GM19372 (cell line): ENCODE results near the gene FAM161B.
"Not testable (repeated sequence)": the region's sequence is repeated elsewhere in the genome, so short reads cannot be mapped to it uniquely, and the experiment has no call there.

Experiments used
- ATAC-seq: cut with Tn5 transposase; IDR thresholded peaks from one replicate; pipeline ENCODE4 v1.9.1; 2021; ENCODE audit warnings: mild to moderate bottlenecking, low read depth, moderate library complexity; ENCODE audit not compliant: unreplicated experiment

The FAM161B gene

GRCh38 chr14:73944432-73945158, 5.3 kb downstream of the FAM161B start:
- ATAC-seq: no peak

- ATAC-seq: no peak
These were observed 6.8 kb downstream of the FAM161B start for GRCh38 chr14:73943083-73943482.

GRCh38 chr14:73942180-73942579, 7.7 kb downstream of the FAM161B start:
- no peak for ATAC-seq

GRCh38 chr14:73937012-73937411, 12.9 kb downstream of the FAM161B start:
- ATAC-seq: no peak

- no peak for ATAC-seq
These were observed 13.3 kb downstream of the FAM161B start for GRCh38 chr14:73936548-73936947.

GRCh38 chr14:73935666-73936065, 14.2 kb downstream of the FAM161B start:
- ATAC-seq: no peak

- ATAC-seq: no peak
These were observed 25.6 kb downstream of the FAM161B start for GRCh38 chr14:73924337-73924736.

GRCh38 chr14:73919457-73919856, 30.4 kb downstream of the FAM161B start:
- ATAC-seq: not testable (repeated sequence)

GRCh38 chr14:73916324-73916723, 33.6 kb downstream of the FAM161B start:
- ATAC-seq: no peak

GRCh38 chr14:73913256-73913655, 36.6 kb downstream of the FAM161B start:
- ATAC-seq: no peak

- ATAC-seq: no peak
These were observed 40.2 kb downstream of the FAM161B start for GRCh38 chr14:73909681-73910080.

- no peak for ATAC-seq
These were observed 46.9 kb downstream of the FAM161B start for GRCh38 chr14:73903028-73903427.

GRCh38 chr14:73896521-73896920, 53.4 kb downstream of the FAM161B start:
- no peak for ATAC-seq

GRCh38 chr14:73895939-73896338, 54.0 kb downstream of the FAM161B start:
- no peak for ATAC-seq

- not testable (repeated sequence) for ATAC-seq
These were observed 55.7 kb downstream of the FAM161B start for GRCh38 chr14:73894180-73894687.

GRCh38 chr14:73889376-73889775, 60.5 kb downstream of the FAM161B start:
- ATAC-seq: no peak

- ATAC-seq: no peak
These were observed 60.9 kb downstream of the FAM161B start for GRCh38 chr14:73888971-73889370.

GRCh38 chr14:73888460-73888725, 61.5 kb downstream of the FAM161B start:
- ATAC-seq: no peak

GRCh38 chr14:73887694-73888459, 62.0 kb downstream of the FAM161B start:
- no peak for ATAC-seq

GRCh38 chr14:73887318-73887616, 62.6 kb downstream of the FAM161B start:
- ATAC-seq: no peak

GRCh38 chr14:73886449-73887317, 63.2 kb downstream of the FAM161B start, which contains the start of gene ZNF410:
Gene ZNF410, plus strand, starts transcription at chr14:73886859. Its CDS starts 5,317 bp downstream, at chr14:73892176.
- peak; percentile 94 for ATAC-seq
